ENCODE results near the gene MRPL4. TPM values are rescaled to one million over a fixed set of nuclear protein-coding genes. Genes with fewer than 3 reads are reported as not detected.

The MRPL4 gene
- total RNA-seq, 4 donors from 2014 or later = 18.2 to 56.9 (median 31.1) TPM

DNA sequence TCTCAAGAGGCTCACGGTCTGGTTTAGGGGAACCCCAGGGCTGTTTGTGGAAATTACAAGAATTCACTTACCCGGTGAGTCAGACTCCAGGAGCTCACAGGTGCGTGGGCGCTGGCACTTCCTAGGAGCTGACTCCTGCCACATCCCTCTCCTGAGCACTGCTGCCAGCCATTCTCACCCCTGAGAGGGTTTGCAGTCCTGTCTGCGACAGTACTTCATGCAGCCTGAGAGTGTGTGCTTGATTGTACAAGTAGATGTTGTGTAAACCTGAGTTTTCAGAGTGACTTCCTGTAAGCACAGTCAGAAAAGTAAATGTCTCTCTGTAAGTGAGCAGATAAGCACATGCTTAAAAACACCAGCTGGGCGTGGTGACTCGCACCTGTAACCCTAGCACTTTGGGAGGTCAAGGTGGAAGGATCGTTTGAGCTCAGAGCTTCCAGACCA lies 8.1 kb downstream of the MRPL4 start:
- Histone ChIP-seq H3K27me3 (no peaks in the 10 kb centered on the region), H3K27ac (no peak overlapping the region), H3K36me3 (no peaks in the 10 kb centered on the region), H3K4me1 (no peaks in the 10 kb centered on the region), H3K9me3 (no peaks in the 10 kb centered on the region), H3K4me3 (no peak overlapping the region)
- intact Hi-C loops (cut with DNase I; ENCODE audit: low total_unique reads) = no loop called here
- no peak for DNase-seq
- TF ChIP-seq POLR2A (IDR thresholded peaks at IDR 0.05) = no peak
- TF ChIP-seq CTCF (IDR thresholded peaks at IDR 0.05) = no peak

DNA sequence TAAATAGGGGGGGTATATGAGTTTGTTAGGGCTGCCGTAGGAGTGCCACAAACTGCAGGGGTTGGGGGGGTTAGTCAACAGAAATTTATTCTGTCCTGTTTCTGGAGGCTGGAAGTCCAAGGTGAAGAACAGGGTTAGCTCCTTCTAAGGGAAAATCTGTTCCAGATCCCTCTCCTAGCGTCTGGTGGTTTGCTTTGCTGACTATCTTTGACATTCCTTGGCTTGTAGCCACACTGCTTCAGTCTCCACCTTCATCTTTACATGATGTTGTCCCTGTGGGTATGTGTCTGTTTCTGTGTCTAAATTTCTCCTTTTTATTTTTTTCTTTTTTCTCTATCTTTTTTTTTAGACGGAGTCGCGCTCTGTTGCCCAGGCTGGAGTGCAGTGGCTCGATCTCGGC lies 10.8 kb downstream of the MRPL4 start:
- H3K4me1 ChIP-seq = no peaks in the 10 kb centered on the region
- H3K9me3 ChIP-seq = no peaks in the 10 kb centered on the region
- H3K4me3 ChIP-seq = no peak overlapping the region
- no peaks in the 10 kb centered on the region for H3K27me3 ChIP-seq
- intact Hi-C loops (cut with DNase I; ENCODE audit: low total_unique reads) = no loop called here
- DNase-seq = no peak
- no peaks in the 10 kb centered on the region for H3K36me3 ChIP-seq
- TF ChIP-seq CTCF (IDR thresholded peaks at IDR 0.05) (no peak), POLR2A (IDR thresholded peaks at IDR 0.05) (no peak)
- no peak overlapping the region for H3K27ac ChIP-seq

- Histone ChIP-seq H3K9me3 (no peaks in the 10 kb centered on the region), H3K27me3 (peaks cover 0 to 8% of the 10 kb centered on the region in 2 donors), H3K4me3 (no peak overlapping the region), H3K4me1 (no peaks in the 10 kb centered on the region), H3K36me3 (no peaks in the 10 kb centered on the region), H3K27ac (no peak overlapping the region)
- TF ChIP-seq POLR2A (IDR thresholded peaks at IDR 0.05) (no peak), CTCF (IDR thresholded peaks at IDR 0.05) (no peak)
- DNase-seq = no peak
- intact Hi-C loops (cut with DNase I; ENCODE audit: low total_unique reads) = no loop called here
Measured at GRCh38 chr19:10266706-10267105, 14.7 kb downstream of the MRPL4 start.

DNA sequence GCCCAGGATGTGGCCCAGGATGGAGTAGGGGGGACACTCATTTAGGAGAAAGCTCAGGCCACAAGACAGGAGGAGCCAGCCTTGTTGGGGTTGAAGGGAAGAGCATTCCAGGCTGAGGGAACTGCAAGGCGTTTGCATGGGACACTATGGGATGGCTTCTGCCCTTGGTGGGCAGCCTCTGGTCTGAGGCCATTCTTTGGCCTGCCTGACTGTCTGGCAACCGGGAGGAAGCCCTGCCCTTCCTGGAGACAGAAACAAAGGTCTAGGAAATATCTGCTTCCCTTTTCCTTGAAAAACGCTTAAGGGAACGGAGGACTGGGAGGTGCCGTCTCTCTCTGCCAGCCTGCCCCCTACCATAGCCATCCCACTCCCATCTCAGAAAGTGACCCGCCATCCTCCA lies 16.1 kb downstream of the MRPL4 start:
- Histone ChIP-seq H3K27ac (peak overlapping the region; percentile 42 to 56), H3K36me3 (no peaks in the 10 kb centered on the region), H3K4me3 (no peak overlapping the region), H3K9me3 (no peaks in the 10 kb centered on the region), H3K4me1 (no peaks in the 10 kb centered on the region), H3K27me3 (peaks cover 0 to 8% of the 10 kb centered on the region in 2 donors)
- no peak for TF ChIP-seq CTCF (IDR thresholded peaks at IDR 0.05)
- no peak for TF ChIP-seq POLR2A (IDR thresholded peaks at IDR 0.05)
- DNase-seq = no peak
- intact Hi-C loops (cut with DNase I; ENCODE audit: low total_unique reads) = loop anchor here (2.0 kb wide), 1 partner anchor 121 kb away; no protein-coding TSS in a partner anchor

GRCh38 chr19:10269333-10270179 lies 17.5 kb downstream of the MRPL4 start:
- peak; percentile 91 to 96 (median 95) for TF ChIP-seq CTCF (IDR thresholded peaks at IDR 0.05)
- peak in 1 of 2 donors; percentile 7 for TF ChIP-seq POLR2A (IDR thresholded peaks at IDR 0.05)
- Histone ChIP-seq H3K9me3 (no peaks in the 10 kb centered on the region), H3K27me3 (peaks cover 0 to 8% of the 10 kb centered on the region in 2 donors), H3K4me3 (peak overlapping the region; percentile 11 to 31), H3K27ac (peak overlapping the region; percentile 67 to 71), H3K36me3 (no peaks in the 10 kb centered on the region), H3K4me1 (no peaks in the 10 kb centered on the region)
- DNase-seq = peak; percentile 82 to 84
- intact Hi-C loops (cut with DNase I; ENCODE audit: low total_unique reads) = loop anchor here (2.0 kb wide), 1 partner anchor 119 kb away; no protein-coding TSS in a partner anchor

All from uterus (tissue), 4 donors.